Mammary epithelial cell (primary cell): ENCODE results near the gene SIT1.
"Not testable (repeated sequence)": the region's sequence is repeated elsewhere in the genome, so short reads cannot be mapped to it uniquely, and the experiment has no call there.

Source experiments
- EZH2 ChIP-seq: IDR thresholded peaks from 2 replicates; pipeline ENCODE4 v1.6.1; 2012; ENCODE audit warnings: low read length, inconsistent platforms, borderline replicate concordance
- TF ChIP-seq, protein P1 (sequence below), 2 donors: IDR thresholded peaks in 1 of 2; conservative IDR thresholded peaks in 1 of 2; 2 replicates each; pipeline ENCODE4 v1.5.1; 2011 to 2012; ENCODE audit warnings: inconsistent platforms in 2 of 2, low read length in 2 of 2, mild to moderate bottlenecking in 2 of 2, control low read depth in 1 of 2, low read depth in 1 of 2; ENCODE audit not compliant: insufficient read depth in 1 of 2; ENCODE audit errors: extremely low read depth in 1 of 2

DNA sequence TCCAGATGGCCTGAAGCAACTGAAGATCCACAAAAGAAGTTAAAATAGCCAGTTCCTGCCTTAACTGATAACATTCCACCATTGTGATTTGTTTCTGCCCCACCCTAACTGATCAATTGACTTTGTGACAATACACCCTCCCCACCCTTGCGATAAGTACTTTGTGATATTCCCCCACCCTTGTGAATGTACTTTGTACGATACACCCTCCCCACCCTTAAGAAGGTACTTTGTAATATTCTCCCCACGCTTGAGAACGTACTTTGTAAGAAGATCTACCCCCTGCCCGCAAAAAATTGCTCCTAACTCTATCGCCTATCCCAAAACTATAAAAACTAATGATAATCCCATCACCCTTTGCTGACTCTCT, 13.9 kb downstream of the SIT1 start:
- TF ChIP-seq, protein P1, sequence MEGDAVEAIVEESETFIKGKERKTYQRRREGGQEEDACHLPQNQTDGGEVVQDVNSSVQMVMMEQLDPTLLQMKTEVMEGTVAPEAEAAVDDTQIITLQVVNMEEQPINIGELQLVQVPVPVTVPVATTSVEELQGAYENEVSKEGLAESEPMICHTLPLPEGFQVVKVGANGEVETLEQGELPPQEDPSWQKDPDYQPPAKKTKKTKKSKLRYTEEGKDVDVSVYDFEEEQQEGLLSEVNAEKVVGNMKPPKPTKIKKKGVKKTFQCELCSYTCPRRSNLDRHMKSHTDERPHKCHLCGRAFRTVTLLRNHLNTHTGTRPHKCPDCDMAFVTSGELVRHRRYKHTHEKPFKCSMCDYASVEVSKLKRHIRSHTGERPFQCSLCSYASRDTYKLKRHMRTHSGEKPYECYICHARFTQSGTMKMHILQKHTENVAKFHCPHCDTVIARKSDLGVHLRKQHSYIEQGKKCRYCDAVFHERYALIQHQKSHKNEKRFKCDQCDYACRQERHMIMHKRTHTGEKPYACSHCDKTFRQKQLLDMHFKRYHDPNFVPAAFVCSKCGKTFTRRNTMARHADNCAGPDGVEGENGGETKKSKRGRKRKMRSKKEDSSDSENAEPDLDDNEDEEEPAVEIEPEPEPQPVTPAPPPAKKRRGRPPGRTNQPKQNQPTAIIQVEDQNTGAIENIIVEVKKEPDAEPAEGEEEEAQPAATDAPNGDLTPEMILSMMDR (conservative IDR thresholded peaks at IDR 0.05 in 1 of 2, IDR thresholded peaks at IDR 0.05 in 1 of 2; ENCODE audit: extremely low read depth in 1 of 2, insufficient read depth in 1 of 2, low read depth in 1 of 2, low read length in 2 of 2) = not testable (repeated sequence)
- TF ChIP-seq EZH2 = not testable (repeated sequence)
